Loucy (cell line): ENCODE measurements around the gene C14orf119.

Experiments used
- CTCF ChIP-seq: fragments of 200-600 bp; sonication (generic); conservative IDR thresholded peaks from 2 replicates; pipeline ENCODE4 v1.5.1; 2014; ENCODE audit warnings: mild to moderate bottlenecking, antibody characterized with exemption, low read length
- EZH2phosphoT487 ChIP-seq: fragments of 200-600 bp; IDR thresholded peaks from 2 replicates; pipeline ENCODE4 v1.6.1; 2018; ENCODE audit warnings: antibody characterized with exemption, mild to moderate bottlenecking, moderate library complexity, borderline replicate concordance

GRCh38 chr14:23071921-23072539, 23.3 kb upstream of the C14orf119 start:
- no peak for TF ChIP-seq EZH2phosphoT487
- no peak for TF ChIP-seq CTCF
